ENCODE results near the gene FGFR3.
"Not testable (repeated sequence)": the region's sequence is repeated elsewhere in the genome, so short reads cannot be mapped to it uniquely, and the experiment has no call there.

The FGFR3 gene

DNA sequence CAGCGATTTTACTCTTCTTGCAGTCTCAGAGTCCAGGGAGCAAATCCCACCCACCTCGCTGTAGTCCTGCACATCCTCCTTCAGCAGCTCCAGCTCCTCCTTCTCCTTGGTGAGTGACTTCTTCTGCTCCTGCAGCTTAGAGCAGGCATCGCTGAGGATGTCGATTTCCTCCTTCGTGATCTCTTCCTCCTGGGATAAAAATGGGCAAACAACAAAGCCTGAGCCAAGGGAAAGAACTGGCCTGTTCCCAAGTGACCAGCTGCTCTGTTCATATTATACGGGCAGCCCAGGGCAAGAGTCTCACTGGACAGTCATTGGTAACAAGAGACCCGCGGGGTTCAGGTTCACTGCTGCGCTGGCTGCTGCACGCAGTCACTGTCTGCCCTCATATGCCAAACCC is 26.2 kb downstream of the FGFR3 start:
- no peak for DNase-seq (ENCODE audit: low spot score)

DNA sequence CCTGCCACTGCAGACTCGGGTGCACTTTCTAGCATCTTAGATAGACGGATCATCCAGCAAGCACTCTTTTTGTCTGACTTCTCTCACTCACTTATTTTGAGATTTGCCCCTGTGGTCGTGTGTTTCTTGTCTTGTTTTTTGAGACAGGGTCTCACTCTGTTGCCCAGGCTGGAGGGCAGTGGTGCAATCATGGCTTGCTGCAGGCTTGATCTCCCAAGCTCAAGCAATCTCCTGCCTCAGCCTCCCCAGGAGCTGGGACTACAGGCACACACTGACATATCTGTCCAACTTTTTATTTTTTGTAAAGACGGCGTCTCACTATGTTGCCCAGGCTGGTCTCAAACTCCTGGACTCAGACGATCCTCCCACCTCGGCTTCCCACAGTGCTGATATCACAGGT is 26.7 kb downstream of the FGFR3 start:
- DNase-seq (ENCODE audit: low spot score) = no peak

GRCh38 chr4:1821679-1822567 is 28.8 kb downstream of the FGFR3 start:
- no peak for DNase-seq (ENCODE audit: low spot score)

- no peak for DNase-seq (ENCODE audit: low spot score)
These were observed 29.8 kb downstream of the FGFR3 start for GRCh38 chr4:1822568-1823544.

- no peak for DNase-seq (ENCODE audit: low spot score)
These were observed 30.4 kb downstream of the FGFR3 start for GRCh38 chr4:1823545-1823932.

DNA sequence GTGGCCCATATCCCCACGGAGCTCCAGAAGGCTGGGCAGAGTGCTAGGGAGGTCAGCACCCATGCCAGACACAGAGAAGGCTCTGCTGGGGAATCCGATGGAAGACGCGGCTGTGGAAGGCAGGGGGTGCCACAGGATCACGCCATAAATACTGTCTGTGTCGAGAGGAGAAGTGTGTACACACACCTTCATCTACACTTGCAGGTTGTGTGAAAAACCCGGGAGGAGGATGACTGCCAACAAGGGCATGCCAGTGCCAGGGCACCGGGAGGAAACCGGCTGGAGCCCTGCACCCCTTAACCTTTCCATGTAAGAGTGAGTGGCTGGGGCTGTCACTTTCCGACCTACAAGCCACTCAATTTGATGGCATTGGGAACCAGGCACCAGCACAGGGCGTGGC is 31.7 kb downstream of the FGFR3 start:
- DNase-seq (ENCODE audit: low spot score) = no peak

- no peak for DNase-seq (ENCODE audit: low spot score)
These were observed 32.2 kb downstream of the FGFR3 start for GRCh38 chr4:1825326-1825725.

- no peak for DNase-seq (ENCODE audit: low spot score)
These were observed 33.6 kb downstream of the FGFR3 start for GRCh38 chr4:1826531-1827350.

GRCh38 chr4:1830234-1830633 is 37.1 kb downstream of the FGFR3 start:
- DNase-seq (ENCODE audit: low spot score) = no peak

GRCh38 chr4:1830642-1831228 is 37.6 kb downstream of the FGFR3 start:
- DNase-seq (ENCODE audit: low spot score) = no peak

DNA sequence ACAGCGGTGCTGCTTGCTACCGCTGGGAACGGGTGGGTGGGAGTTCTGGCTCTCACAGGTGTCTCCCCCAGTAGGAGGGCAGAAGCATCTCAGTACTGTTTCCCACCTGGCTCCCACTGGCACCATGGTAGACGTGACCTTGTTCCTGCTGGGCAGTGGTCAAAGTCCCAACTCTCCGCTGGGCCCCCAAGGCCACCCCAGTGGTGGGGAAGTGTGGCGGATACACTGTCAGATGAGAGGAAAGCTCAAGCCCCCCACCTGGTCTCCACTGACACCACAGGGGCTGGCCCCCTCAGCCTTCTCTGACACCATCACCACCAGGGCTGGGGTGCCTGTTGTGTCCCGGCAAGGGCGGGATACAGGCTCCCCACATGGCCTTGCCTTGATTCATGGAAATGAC is 38.2 kb downstream of the FGFR3 start:
- no peak for DNase-seq (ENCODE audit: low spot score)

GRCh38 chr4:1832690-1833089 is 39.6 kb downstream of the FGFR3 start:
- no peak for DNase-seq (ENCODE audit: low spot score)

- DNase-seq (ENCODE audit: low spot score) = no peak
These were observed 40.4 kb downstream of the FGFR3 start for GRCh38 chr4:1833307-1834046.

- DNase-seq (ENCODE audit: low spot score) = no peak
These were observed 41.1 kb downstream of the FGFR3 start for GRCh38 chr4:1834047-1834775.

- DNase-seq (ENCODE audit: low spot score) = not testable (repeated sequence)
These were observed 42.7 kb downstream of the FGFR3 start for GRCh38 chr4:1835836-1836235.

GRCh38 chr4:1836650-1837049 is 43.6 kb downstream of the FGFR3 start:
- DNase-seq (ENCODE audit: low spot score) = no peak

GRCh38 chr4:1837069-1837468 is 44.0 kb downstream of the FGFR3 start:
- no peak for DNase-seq (ENCODE audit: low spot score)

DNA sequence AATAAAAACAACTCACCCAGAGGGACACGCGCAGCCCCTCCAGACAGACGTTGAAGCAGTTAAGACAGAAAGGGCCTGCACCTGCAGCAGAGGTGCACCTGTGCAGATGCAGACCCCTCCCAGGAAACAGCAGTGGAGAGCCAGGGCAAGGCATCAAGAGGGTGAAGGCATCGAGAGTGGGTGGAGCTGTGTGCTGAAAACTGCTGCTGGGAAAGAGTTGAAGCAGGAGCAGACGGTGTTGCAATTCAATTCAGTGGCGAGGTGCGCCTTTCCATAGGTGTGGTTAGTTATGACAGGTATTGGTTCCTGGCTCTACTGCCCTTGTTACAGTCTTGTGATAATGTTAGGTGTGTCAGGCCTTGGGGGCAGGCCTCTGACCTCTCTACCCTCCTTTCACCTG is 46.2 kb downstream of the FGFR3 start:
- DNase-seq (ENCODE audit: low spot score) = no peak

- no peak for DNase-seq (ENCODE audit: low spot score)
These were observed 48.3 kb downstream of the FGFR3 start for GRCh38 chr4:1841201-1841886.

DNA sequence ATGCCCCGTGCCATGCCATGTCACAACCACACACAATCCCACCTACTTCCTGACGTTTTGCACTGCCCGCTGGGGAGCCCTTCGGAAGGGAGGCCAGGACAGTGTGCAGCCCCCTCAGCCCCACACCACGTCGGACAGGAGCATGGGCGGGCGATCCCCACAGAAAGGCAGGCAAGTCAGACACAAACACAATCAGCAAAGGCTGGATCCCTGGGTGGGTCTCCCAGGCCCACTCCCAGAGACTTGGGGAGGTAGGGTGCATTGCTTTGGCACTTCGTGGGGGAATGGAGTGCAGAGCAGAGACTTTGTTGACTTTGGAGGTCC is 48.8 kb downstream of the FGFR3 start:
- DNase-seq (ENCODE audit: low spot score) = no peak
